IPS-11a (cell line): ENCODE results near the gene RASA2.
"Not testable (repeated sequence)": the region's sequence is repeated elsewhere in the genome, so short reads cannot be mapped to it uniquely, and the experiment has no call there.

Experiments used
- H3K4me3 ChIP-seq: one replicate; pipeline ENCODE4 v1.5.1; 2013; ENCODE audit warnings: low read depth, low read length, control low read depth

RASA2 gene

GRCh38 chr3:141455603-141456300 is 31.1 kb upstream of the RASA2 start:
- no peak overlapping the region for H3K4me3 ChIP-seq

DNA sequence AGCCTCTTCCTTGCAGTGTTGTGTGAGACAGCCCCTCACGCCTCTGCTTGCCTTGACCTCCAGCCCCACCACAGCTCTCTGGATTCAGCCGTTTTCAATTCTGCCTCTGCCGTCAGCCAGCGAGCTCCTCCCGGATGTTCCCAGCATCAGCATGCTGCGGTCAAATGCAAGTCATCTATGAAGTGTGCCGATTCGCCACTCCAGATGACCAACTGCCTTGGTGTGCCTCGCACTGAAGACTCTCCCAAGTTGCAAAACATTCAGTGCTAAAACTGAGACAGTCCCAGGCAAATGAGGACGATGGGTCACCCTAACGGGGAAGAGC is 30.6 kb upstream of the RASA2 start:
- no peak overlapping the region for H3K4me3 ChIP-seq

- H3K4me3 ChIP-seq: no peak overlapping the region
Measured at GRCh38 chr3:141457624-141458236, 29.1 kb upstream of the RASA2 start.

- no peak overlapping the region for H3K4me3 ChIP-seq
Measured at GRCh38 chr3:141459008-141459407, 27.8 kb upstream of the RASA2 start.

- H3K4me3 ChIP-seq: no peak overlapping the region
Measured at GRCh38 chr3:141460097-141460704, 26.6 kb upstream of the RASA2 start.

- H3K4me3 ChIP-seq: no peak overlapping the region
Measured at GRCh38 chr3:141462176-141462859, 24.5 kb upstream of the RASA2 start.

- no peak overlapping the region for H3K4me3 ChIP-seq
Measured at GRCh38 chr3:141465221-141465620, 21.6 kb upstream of the RASA2 start.

DNA sequence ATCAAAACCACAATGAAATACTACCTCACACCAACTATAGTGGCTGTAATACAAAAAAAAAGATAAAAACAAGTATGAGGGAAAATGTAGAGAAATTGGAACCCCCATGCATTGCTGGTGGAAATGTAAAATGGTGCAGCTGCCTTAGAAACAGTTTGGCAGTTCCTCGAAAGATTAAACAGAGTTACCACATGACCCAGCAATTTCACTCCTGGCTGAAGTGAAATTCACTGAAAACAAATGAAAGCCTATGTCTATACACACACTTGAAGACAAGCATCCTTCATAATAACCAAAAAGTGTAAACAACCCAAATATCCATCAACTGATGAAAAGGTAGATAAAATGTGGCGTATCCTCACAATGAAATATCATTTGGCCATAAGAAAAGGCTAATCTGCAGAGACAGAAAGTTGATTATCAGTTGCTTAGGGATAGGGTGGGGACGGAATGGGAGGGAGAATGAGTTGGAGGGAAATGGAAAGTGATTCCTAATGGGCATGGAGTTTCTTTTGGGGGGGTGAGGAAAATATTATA is 20.1 kb upstream of the RASA2 start:
- H3K4me3 ChIP-seq: no peak overlapping the region

DNA sequence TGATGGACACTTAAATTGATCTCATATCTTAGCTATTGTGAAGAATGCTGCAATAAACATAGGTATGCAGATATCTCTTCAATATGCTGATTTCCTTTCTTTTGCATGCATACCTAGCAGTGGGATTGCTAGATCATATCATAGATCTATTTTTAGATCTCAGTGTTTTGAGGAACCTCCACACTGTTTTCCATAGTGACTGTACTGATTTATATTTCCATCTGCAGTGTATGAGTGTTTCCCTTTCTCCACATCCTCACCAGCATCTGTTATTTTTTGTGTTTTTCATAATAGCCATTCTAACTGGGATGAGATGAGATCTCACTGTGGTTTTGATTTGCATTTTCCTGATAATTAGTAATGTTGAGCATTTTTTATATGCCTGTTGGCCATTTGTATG is 17.1 kb upstream of the RASA2 start:
- no peak overlapping the region for H3K4me3 ChIP-seq

- no peak overlapping the region for H3K4me3 ChIP-seq
Measured at GRCh38 chr3:141471160-141471559, 15.7 kb upstream of the RASA2 start.

DNA sequence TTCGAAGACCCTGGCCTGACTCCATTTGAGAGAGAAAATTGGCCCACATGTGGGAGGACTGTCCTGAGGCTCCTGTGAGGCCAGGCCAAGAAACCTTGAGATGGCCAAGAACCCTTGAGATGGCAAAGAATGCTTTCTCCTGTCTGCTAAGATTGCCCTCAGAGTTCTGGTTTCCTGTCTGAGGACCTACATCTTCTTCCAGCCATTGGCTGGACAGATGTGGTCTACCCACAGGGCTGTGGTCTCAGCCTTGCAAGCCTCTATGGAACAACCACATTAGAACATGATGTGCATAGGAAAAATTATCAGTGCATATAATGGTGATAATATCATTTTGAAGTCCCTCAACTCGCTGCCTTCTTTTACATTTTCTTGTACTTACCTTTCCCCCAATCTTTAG is 10.8 kb upstream of the RASA2 start:
- no peak overlapping the region for H3K4me3 ChIP-seq

DNA sequence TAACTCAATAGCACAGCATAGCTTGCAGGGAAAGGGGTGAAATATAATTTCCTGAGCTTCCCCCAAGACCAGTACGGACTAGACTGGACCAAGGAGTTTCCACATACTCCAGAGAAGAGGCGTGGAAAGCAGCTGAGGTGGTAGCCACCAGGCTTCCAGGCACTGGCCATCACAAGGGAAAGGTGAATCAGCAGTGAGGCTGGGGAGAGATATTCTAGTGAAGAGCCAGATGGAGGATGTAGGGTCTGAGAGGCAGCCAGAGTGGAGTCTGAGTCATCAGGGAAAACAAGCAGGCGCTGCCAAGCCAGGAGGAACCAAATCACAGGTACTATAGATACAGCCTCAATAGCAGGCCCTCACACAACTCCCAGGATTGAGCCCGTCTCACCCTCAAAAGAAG is 9.6 kb upstream of the RASA2 start:
- no peak overlapping the region for H3K4me3 ChIP-seq

DNA sequence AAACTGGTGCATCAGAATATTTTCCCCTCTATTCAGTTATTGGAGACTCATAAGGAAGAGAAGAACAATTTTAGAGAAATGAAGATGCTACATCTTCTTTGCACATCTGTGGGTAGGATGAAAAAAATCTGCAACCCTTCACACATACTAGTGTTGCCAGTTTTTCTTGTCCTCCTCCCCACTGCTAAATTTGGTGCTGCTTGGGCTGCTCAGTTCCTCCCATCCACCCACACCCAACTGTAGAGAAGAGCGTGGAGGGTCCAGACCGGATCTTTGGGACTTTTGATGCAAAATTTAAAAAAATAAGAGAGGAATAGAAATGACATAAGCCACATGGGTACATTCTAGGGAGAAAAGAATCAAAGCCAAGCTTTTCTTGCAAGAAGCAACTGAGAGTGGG is 8.7 kb upstream of the RASA2 start:
- H3K4me3 ChIP-seq: no peak overlapping the region

GRCh38 chr3:141478840-141479239 is 8.0 kb upstream of the RASA2 start:
- H3K4me3 ChIP-seq: not testable (repeated sequence)

- no peak overlapping the region for H3K4me3 ChIP-seq
Measured at GRCh38 chr3:141482245-141482922, 4.4 kb upstream of the RASA2 start.

GRCh38 chr3:141484701-141485287 is 2.0 kb upstream of the RASA2 start:
- no peak overlapping the region for H3K4me3 ChIP-seq

- peak overlapping the region; percentile 33 for H3K4me3 ChIP-seq
Measured at GRCh38 chr3:141485641-141486495, 959 bp upstream of the RASA2 start.

DNA sequence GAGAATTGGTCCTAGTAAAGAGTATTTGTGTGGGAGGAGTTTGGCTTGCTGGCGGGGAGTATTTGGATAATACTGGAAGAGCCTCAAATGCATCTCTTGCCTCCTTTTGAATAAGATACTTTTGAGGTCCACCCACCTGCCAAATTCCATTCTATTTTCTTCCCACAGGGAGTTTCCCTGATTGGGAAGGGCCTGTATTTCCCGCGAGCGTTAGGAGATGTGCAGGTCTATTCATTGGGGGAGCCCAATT is 406 bp upstream of the RASA2 start:
- H3K4me3 ChIP-seq: peak overlapping the region; percentile 33

DNA sequence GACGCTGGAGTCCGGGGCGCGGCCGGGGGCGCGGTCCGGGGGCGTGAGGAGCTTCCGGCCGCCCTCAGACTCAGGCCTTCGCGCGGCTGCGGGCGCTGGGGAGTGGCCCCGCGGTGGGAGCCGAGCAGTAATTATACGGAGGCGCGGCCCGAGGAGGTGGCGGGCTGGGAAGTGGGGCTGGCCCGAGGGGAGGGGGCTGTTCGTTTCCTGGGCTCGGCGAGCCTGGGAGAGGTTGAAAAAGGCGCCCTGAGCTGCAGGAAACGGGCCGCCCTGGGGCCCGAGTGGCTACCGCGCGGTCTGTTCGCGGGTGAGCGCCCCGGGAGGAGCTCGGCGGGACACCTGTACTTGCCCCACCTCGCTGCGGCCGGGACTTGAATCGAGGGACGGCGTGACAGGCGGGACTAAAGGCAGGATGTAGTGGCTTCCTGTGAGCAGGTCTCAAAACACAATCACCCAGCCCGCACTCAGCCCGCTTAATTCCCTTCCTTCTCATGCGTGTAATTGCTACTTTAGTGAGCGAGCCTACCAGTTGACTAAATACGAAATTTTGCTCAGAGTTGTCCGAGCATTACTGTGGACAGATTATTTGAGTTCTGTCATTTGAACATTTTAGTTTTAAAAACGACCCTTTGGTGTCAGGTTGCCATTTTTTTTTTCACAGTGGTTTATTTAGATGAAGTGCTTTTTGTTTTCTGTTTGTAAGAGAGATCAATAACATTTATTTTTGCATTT is 860 bp downstream of the RASA2 start:
- H3K4me3 ChIP-seq: peak overlapping the region; percentile 91

DNA sequence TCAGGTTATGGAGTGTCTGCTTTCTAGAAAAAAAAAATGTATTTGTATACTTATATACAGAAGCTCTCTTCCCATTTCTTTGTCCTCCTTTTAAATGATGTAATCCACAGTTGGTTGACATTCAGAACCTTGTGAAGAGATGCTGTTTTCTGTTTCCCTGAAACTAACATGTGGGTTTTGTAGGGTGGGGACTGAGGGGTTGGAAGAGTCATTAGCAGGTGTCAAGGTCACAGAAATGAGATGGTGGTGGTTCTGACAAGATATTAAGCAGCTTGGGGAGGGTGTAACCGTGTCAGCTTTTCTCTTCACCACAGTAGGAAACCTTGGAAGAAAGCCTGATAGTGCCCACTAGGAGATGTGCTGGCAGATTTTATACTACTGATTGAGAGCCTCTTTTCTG is 2.4 kb downstream of the RASA2 start:
- no peak overlapping the region for H3K4me3 ChIP-seq
